HCT116 (cell line): ENCODE data around the gene PRR9.
A peak's percentile ranks its signal among the peaks of the same experiment; 100 is the strongest.

Experiments used
- ELF1 ChIP-seq: IDR thresholded peaks from 2 replicates; pipeline ENCODE4 v1.6.1; 2012; ENCODE audit warnings: low read depth, borderline replicate concordance
- POLR2AphosphoS5 ChIP-seq: IDR thresholded peaks from 2 replicates; pipeline ENCODE4 v1.6.1; 2011; ENCODE audit warnings: mild to moderate bottlenecking, low read depth, low read length, moderate library complexity
- RAD21 ChIP-seq: IDR thresholded peaks from 2 replicates; pipeline ENCODE4 v1.6.1; 2012; ENCODE audit warnings: low read depth, mild to moderate bottlenecking
- SP1 ChIP-seq: IDR thresholded peaks from 2 replicates; pipeline ENCODE4 v1.6.1; 2012; ENCODE audit warnings: low read depth
- ZFX ChIP-seq: fragments of 450-650 bp; IDR thresholded peaks from 2 replicates; pipeline ENCODE4 v1.6.1; 2017
- TF ChIP-seq, protein P1 (sequence below), 3 experiments: fragments of 200-600 bp in 1 of 3; sonication (generic) in 1 of 3; IDR thresholded peaks in 2 of 3; conservative IDR thresholded peaks in 1 of 3; 2 replicates each; pipeline ENCODE4 v1.5.1; 2012 to 2017; ENCODE audit warnings: low read depth in 2 of 3, low read length in 2 of 3, antibody characterized with exemption in 1 of 3, borderline replicate concordance in 1 of 3, control low read depth in 1 of 3, mild to moderate bottlenecking in 1 of 3, mixed read lengths in 1 of 3, mixed run types in 1 of 3, moderate library complexity in 1 of 3; ENCODE audit not compliant: insufficient read depth in 1 of 3
- TF ChIP-seq, protein P2 (sequence below): IDR thresholded peaks from 2 replicates; pipeline ENCODE4 v1.6.1; 2012

DNA sequence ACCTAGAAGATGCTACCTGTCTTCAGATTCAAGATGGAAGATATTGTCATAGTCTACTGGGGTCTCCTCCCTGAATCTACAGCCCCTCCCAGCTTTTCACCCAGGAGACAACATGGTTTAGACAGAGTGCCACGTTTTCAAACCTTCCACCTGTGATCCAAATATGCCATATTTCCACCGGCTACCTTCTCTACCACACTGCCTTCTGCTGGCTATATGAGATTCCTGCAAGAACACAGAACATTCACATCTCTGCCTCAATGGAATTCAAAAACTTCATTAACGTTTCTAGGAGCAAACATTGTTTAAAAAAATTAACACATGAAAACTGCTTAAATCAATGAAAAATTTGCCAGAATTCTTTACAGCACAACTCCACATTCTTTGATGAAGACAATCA is 27.0 kb upstream of the PRR9 start:
- TF ChIP-seq POLR2AphosphoS5, result no peak
- TF ChIP-seq RAD21, result peak; percentile 68
- TF ChIP-seq, protein P1, sequence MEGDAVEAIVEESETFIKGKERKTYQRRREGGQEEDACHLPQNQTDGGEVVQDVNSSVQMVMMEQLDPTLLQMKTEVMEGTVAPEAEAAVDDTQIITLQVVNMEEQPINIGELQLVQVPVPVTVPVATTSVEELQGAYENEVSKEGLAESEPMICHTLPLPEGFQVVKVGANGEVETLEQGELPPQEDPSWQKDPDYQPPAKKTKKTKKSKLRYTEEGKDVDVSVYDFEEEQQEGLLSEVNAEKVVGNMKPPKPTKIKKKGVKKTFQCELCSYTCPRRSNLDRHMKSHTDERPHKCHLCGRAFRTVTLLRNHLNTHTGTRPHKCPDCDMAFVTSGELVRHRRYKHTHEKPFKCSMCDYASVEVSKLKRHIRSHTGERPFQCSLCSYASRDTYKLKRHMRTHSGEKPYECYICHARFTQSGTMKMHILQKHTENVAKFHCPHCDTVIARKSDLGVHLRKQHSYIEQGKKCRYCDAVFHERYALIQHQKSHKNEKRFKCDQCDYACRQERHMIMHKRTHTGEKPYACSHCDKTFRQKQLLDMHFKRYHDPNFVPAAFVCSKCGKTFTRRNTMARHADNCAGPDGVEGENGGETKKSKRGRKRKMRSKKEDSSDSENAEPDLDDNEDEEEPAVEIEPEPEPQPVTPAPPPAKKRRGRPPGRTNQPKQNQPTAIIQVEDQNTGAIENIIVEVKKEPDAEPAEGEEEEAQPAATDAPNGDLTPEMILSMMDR (IDR thresholded peaks at IDR 0.05 in 2 of 3, conservative IDR thresholded peaks at IDR 0.05 in 1 of 3; ENCODE audit: borderline replicate concordance in 1 of 3, insufficient read depth in 1 of 3, low read depth in 2 of 3, low read length in 2 of 3), result peak; percentile 61 to 74 (median 69); a peak in 5 of 6 replicates
- TF ChIP-seq ELF1, result no peak
- no peak for TF ChIP-seq ZFX
- no peak for TF ChIP-seq SP1
- TF ChIP-seq, protein P2, sequence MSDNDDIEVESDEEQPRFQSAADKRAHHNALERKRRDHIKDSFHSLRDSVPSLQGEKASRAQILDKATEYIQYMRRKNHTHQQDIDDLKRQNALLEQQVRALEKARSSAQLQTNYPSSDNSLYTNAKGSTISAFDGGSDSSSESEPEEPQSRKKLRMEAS, result no peak
